GM12864 (cell line): ENCODE measurements around the gene ANKRD33.

ENCODE experiments used
- DNase-seq: peaks from one replicate; pipeline ENCODE4 v3.0.0-alpha.2; 2011; ENCODE audit warnings: low read depth
- H3K4me3 ChIP-seq: 2 replicates; pipeline ENCODE4 v1.5.1; 2011; ENCODE audit warnings: mild to moderate bottlenecking, low read depth, low read length, control low read depth
- TF ChIP-seq, protein P1 (sequence below): IDR thresholded peaks from 2 replicates; pipeline ENCODE4 v1.5.1; 2011; ENCODE audit warnings: low read depth, mild to moderate bottlenecking, moderate library complexity, low read length, control low read depth, inconsistent platforms; ENCODE audit errors: missing control alignments

The ANKRD33 gene

DNA sequence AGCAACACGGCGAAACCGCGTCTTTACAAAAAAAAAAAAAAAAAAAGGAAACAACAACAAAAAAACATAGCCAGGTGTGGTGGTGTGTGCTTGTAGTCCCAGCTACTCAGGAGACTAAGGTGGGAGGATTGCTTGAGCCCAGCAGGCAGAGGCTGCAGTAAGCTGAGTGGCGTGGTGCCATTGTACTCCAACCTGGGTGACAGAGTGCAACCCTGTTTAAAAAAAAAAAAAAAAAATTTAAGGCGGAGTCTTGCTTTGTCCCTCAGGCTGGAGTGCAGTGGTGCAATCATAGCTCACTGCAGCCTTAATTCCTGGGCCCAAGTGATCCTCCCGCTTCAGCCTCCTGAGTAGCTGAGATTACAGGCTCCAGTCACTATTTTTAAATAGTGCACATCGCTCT lies 21.1 kb upstream of the ANKRD33 start:
- no peak overlapping the region for H3K4me3 ChIP-seq
- DNase-seq: no peak
- TF ChIP-seq, protein P1, sequence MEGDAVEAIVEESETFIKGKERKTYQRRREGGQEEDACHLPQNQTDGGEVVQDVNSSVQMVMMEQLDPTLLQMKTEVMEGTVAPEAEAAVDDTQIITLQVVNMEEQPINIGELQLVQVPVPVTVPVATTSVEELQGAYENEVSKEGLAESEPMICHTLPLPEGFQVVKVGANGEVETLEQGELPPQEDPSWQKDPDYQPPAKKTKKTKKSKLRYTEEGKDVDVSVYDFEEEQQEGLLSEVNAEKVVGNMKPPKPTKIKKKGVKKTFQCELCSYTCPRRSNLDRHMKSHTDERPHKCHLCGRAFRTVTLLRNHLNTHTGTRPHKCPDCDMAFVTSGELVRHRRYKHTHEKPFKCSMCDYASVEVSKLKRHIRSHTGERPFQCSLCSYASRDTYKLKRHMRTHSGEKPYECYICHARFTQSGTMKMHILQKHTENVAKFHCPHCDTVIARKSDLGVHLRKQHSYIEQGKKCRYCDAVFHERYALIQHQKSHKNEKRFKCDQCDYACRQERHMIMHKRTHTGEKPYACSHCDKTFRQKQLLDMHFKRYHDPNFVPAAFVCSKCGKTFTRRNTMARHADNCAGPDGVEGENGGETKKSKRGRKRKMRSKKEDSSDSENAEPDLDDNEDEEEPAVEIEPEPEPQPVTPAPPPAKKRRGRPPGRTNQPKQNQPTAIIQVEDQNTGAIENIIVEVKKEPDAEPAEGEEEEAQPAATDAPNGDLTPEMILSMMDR: no peak

GRCh38 chr12:51867371-51867770 lies 20.5 kb upstream of the ANKRD33 start:
- DNase-seq: no peak
- H3K4me3 ChIP-seq: no peak overlapping the region
- TF ChIP-seq, protein P1: no peak

- H3K4me3 ChIP-seq: no peak overlapping the region
- no peak for DNase-seq
- TF ChIP-seq, protein P1: no peak
Observed at GRCh38 chr12:51867796-51868428, 20.0 kb upstream of the ANKRD33 start.

GRCh38 chr12:51868821-51869495 lies 18.9 kb upstream of the ANKRD33 start:
- no peak for DNase-seq
- H3K4me3 ChIP-seq: no peak overlapping the region
- TF ChIP-seq, protein P1: no peak

DNA sequence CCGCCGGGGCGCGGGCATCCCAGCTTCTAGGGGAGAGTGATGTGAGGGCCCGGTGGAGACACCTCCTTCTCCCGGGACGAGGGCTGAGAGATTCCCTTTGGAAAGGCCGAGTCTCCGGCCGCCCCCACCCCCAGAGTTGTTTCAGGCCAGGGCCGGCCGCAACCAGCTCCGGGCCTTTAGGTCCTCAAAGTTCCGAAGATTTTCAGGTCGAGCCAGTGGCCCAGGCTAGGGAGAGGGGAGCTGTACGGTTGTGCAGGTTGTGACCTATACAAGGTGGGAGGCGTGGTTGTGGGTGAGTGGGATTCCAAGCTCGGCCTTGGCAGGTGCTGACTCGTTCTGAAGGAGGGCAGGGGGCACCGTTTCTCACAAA lies 18.4 kb upstream of the ANKRD33 start:
- no peak overlapping the region for H3K4me3 ChIP-seq
- TF ChIP-seq, protein P1: no peak

DNA sequence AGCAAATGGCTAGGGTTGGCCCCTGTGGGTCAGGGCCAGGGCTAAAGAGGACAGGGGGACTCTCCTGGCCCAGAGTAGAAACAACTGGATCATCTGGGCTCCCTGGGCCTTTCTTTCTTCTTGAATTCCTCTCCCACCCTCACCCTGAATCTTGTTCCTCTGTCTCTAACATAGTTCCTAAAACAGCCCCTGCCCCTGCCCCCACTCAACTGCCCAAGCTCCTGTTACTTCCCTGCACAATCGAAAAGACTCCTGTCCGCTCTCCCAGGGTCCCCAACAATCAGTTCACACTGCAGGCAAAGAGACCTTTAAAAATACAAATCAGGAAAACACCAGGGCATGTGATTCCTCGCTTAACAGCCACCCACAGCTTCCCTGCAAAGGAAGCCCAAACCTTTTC lies 18.0 kb upstream of the ANKRD33 start:
- H3K4me3 ChIP-seq: no peak overlapping the region
- TF ChIP-seq, protein P1: no peak
- DNase-seq: no peak

More for the DNA sequence above, 18.4 kb upstream of the ANKRD33 start:
- no peak for DNase-seq

DNA sequence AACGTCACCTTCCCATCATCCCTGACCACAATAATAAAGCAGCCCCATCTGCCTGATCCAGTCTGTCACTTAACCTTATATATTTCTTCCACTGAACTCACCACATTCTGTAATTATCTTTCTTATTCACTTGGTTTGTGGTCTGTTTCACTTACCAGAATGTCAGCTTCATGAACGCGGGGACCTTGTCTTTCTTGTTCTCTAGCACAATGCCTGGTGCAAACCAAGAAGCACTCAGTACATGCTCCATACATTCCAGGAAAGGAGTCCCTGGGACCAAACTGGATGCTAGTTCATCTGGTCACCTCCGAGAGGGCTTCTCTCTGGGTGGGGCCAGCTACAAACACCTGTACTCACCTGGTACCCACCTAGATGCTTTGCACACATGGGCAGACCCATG lies 17.4 kb upstream of the ANKRD33 start:
- DNase-seq: no peak
- H3K4me3 ChIP-seq: no peak overlapping the region
- TF ChIP-seq, protein P1: no peak
